HepG2 (cell line): ENCODE data around the gene BCORL1. TPM values are rescaled to one million over a fixed set of nuclear protein-coding genes. Genes with fewer than 3 reads are reported as not detected.

Experiments used
- polyA plus RNA-seq, 8 experiments: library from polyadenylated mRNA; depleted of rRNA in 3 of 8; stranded (reverse) in 7 of 8; unstranded in 1 of 8; fragments of >200 nt; fragmentation: Illumina TruSeq in 4 of 8; extraction: Trizol in 4 of 8; gene quantifications; 2 replicates each; pipeline versions ENCODE4 v1.2.1 to v1.2.3, GENCODE V29; 2011 to 2016; ENCODE audit warnings: low read depth in 4 of 8, missing spikeins in 1 of 8, mixed read lengths in 1 of 8; ENCODE audit not compliant: insufficient read depth in 1 of 8
- total RNA-seq, 5 experiments: library from RNA; depleted of rRNA; stranded (reverse); fragments of >200 nt; fragmentation: Illumina TruSeq; extraction: Trizol; gene quantifications; 2 replicates each; pipeline ENCODE4 v1.2.3, GENCODE V29; 2016; ENCODE audit warnings: low read depth in 1 of 5
- TF ChIP-seq, protein P1 (sequence below): sonication (generic); formaldehyde crosslinking; IDR thresholded peaks from 2 replicates; pipeline ENCODE4 v1.4.0; 2020; ENCODE audit warnings: missing genetic modification reagents

Gene BCORL1
- total and polyA plus RNA-seq, 2 of the 13 experiments (the other 11 are each of a cell fraction or from before 2014, with no cell fraction given): 0.67 to 1.4 TPM

DNA sequence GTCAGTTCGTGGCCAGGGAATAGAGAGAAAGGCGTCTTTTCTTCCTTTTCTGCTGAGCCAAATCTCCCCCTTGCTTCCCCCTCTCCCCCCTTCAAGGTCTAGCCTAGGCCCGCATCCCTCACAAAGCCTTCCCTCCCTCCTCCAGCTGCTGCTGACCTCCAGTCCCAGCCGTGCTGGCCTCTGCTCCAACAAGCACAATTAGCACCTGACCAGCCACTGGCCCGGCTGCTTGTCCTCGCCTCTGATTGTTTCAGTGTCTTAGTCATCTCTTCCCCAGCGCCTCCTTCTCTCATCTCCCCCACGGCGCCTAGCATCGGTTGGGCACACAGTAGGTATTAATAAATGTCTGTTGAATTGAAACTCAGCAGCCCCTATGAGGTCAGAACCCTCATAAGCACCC is 123.6 kb downstream of the BCORL1 start (continued):
- TF ChIP-seq, protein P1, sequence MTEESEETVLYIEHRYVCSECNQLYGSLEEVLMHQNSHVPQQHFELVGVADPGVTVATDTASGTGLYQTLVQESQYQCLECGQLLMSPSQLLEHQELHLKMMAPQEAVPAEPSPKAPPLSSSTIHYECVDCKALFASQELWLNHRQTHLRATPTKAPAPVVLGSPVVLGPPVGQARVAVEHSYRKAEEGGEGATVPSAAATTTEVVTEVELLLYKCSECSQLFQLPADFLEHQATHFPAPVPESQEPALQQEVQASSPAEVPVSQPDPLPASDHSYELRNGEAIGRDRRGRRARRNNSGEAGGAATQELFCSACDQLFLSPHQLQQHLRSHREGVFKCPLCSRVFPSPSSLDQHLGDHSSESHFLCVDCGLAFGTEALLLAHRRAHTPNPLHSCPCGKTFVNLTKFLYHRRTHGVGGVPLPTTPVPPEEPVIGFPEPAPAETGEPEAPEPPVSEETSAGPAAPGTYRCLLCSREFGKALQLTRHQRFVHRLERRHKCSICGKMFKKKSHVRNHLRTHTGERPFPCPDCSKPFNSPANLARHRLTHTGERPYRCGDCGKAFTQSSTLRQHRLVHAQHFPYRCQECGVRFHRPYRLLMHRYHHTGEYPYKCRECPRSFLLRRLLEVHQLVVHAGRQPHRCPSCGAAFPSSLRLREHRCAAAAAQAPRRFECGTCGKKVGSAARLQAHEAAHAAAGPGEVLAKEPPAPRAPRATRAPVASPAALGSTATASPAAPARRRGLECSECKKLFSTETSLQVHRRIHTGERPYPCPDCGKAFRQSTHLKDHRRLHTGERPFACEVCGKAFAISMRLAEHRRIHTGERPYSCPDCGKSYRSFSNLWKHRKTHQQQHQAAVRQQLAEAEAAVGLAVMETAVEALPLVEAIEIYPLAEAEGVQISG: no peak
- TF ChIP-seq, all 625 proteins: peak for 0

Other genes starting within 250 kb of the BCORL1 start
- 0.49 and 1.1 TPM in 2 replicates for gene XPNPEP2, start 243.7 kb upstream of the BCORL1 start, total RNA-seq (2016; rRNA removed; fragmentation: Illumina TruSeq; extraction: Trizol)
- 1.8 and 3.8 TPM in 2 replicates for gene XPNPEP2, start 243.7 kb upstream of the BCORL1 start, polyA plus RNA-seq (2011; rRNA removed)
- not detected in 2 replicates for gene SASH3, start 202.7 kb upstream of the BCORL1 start, total RNA-seq (2016; rRNA removed; fragmentation: Illumina TruSeq; extraction: Trizol)
- 0.08 and 0.09 TPM in 2 replicates for gene SASH3, start 202.7 kb upstream of the BCORL1 start, polyA plus RNA-seq (2011; rRNA removed)
- gene ZDHHC9, start 138.7 kb upstream of the BCORL1 start, total RNA-seq (2016; rRNA removed; fragmentation: Illumina TruSeq; extraction: Trizol): 14.5 and 28.3 TPM in 2 replicates
- 51.9 and 53.1 TPM in 2 replicates for gene ZDHHC9, start 138.7 kb upstream of the BCORL1 start, polyA plus RNA-seq (2011; rRNA removed)
- gene UTP14A, start 76.5 kb upstream of the BCORL1 start, total RNA-seq (2016; rRNA removed; fragmentation: Illumina TruSeq; extraction: Trizol): 19.0 and 27.4 TPM in 2 replicates
- gene UTP14A, start 76.5 kb upstream of the BCORL1 start, polyA plus RNA-seq (2011; rRNA removed): 6.5 and 7.4 TPM in 2 replicates
- 1.3 and 1.5 TPM in 2 replicates for gene ELF4, start 127.9 kb downstream of the BCORL1 start, total RNA-seq (2016; rRNA removed; fragmentation: Illumina TruSeq; extraction: Trizol)
- gene ELF4, start 127.9 kb downstream of the BCORL1 start, polyA plus RNA-seq (2011; rRNA removed): 2.6 and 3.2 TPM in 2 replicates
- gene AIFM1, start 183.2 kb downstream of the BCORL1 start, total RNA-seq (2016; rRNA removed; fragmentation: Illumina TruSeq; extraction: Trizol): 46.9 and 69.3 TPM in 2 replicates
- gene AIFM1, start 183.2 kb downstream of the BCORL1 start, polyA plus RNA-seq (2011; rRNA removed): 35.0 and 42.8 TPM in 2 replicates
- not detected in 2 replicates for gene RAB33A, start 189.3 kb downstream of the BCORL1 start, total RNA-seq (2016; rRNA removed; fragmentation: Illumina TruSeq; extraction: Trizol)
- 0.18 and 0.26 TPM in 2 replicates for gene RAB33A, start 189.3 kb downstream of the BCORL1 start, polyA plus RNA-seq (2011; rRNA removed)